Activated T-helper 2 cell treated with anti-CD3 and anti-CD28 coated beads, Interferon-gamma antibody, Interleukin-2, Interleukin-4, amounts not matched to agents 10 μg/mL and 5 μg/mL and 100 μg/mL, durations not matched to agents 14 hours and 24 hours and 36 hours (primary cell): ENCODE measurements around the gene RHBDD1. TPM values are rescaled to one million over a fixed set of nuclear protein-coding genes. Genes with fewer than 3 reads are reported as not detected.

Experiments used
- DNase-seq: peaks from one replicate; pipeline ENCODE4 v3.0.0; 2021; ENCODE audit warnings: low spot score
- H3K27ac Mint-ChIP-seq: one replicate; pipeline ENCODE4 v1.8.0; 2021; ENCODE audit warnings: mixed read lengths
- H3K27me3 Mint-ChIP-seq: one replicate; pipeline ENCODE4 v1.8.0; 2021; ENCODE audit warnings: low read depth, mixed read lengths
- H3K36me3 Mint-ChIP-seq: one replicate; pipeline ENCODE4 v1.8.0; 2021; ENCODE audit warnings: low read depth, mixed read lengths
- H3K4me1 Mint-ChIP-seq: one replicate; pipeline ENCODE4 v1.8.0; 2021; ENCODE audit warnings: low read depth, mixed read lengths
- H3K4me3 Mint-ChIP-seq: one replicate; pipeline ENCODE4 v1.8.0; 2021; ENCODE audit warnings: low read depth, mild to moderate bottlenecking, moderate library complexity, mixed read lengths
- H3K9me3 Mint-ChIP-seq: one replicate; pipeline ENCODE4 v1.8.0; 2021; ENCODE audit warnings: mixed read lengths
- intact Hi-C: fragments of 100-400 bp; cut with micrococcal nuclease; formaldehyde crosslinking; loops from one replicate; pipeline ENCODE4 v1.15.1; 2023
- total RNA-seq: library from RNA; stranded (reverse); gene quantifications from 2 replicates; pipeline ENCODE4 v1.2.3, GENCODE V29; 2022

RHBDD1 gene
- total RNA-seq, 1 donor from 2014 or later, result 40.9 TPM

DNA sequence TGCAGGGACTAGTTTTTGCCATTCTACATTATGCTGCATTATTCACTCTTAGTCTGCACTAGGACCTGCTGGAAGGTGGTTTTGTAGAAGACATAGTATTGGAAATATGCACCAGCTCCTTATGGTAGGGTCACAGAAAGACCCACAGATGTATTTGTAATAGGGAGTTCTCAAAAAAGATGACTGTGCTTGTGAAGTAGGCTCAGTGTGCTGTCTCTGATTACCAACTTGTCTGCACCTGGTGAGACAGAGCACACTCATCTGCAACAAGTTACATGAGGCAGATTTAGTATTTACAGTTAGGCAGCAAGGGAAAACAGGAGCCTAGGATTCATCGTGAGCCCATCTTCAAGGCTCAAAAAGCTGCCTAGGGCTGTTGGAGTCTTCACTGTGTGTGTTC is 29.4 kb downstream of the RHBDD1 start:
- peaks cover 36% of the 10 kb centered on the region for H3K36me3 Mint-ChIP-seq
- H3K4me1 Mint-ChIP-seq, result peaks cover 13% of the 10 kb centered on the region
- no peaks in the 10 kb centered on the region for H3K9me3 Mint-ChIP-seq
- H3K27ac Mint-ChIP-seq, result no peak overlapping the region
- DNase-seq, result no peak
- intact Hi-C loops, result no loop called here
- H3K4me3 Mint-ChIP-seq, result no peak overlapping the region
- H3K27me3 Mint-ChIP-seq, result no peaks in the 10 kb centered on the region

DNA sequence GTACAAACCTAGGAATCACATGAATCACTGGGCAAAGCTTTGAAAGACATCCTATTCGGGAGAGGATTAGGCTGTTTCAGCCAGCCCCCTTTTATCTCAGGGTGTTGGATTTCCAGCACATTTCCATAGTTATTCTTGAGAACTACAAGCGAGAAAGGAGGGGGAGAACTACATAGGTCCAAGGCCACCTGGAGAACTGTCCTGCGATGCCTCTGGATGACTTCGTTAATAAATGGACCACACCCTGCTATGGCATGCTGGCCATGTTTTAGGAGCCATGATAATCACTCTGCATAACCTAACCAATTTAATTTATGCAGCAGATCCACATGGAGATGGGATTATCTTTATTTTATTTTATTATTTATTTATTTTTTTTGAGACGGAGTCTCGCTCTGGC is 29.9 kb downstream of the RHBDD1 start:
- H3K4me3 Mint-ChIP-seq, result no peak overlapping the region
- no peak for DNase-seq
- intact Hi-C loops, result no loop called here
- H3K4me1 Mint-ChIP-seq, result peaks cover 13% of the 10 kb centered on the region
- H3K9me3 Mint-ChIP-seq, result no peaks in the 10 kb centered on the region
- H3K36me3 Mint-ChIP-seq, result peaks cover 39% of the 10 kb centered on the region
- H3K27me3 Mint-ChIP-seq, result no peaks in the 10 kb centered on the region
- no peak overlapping the region for H3K27ac Mint-ChIP-seq

DNA sequence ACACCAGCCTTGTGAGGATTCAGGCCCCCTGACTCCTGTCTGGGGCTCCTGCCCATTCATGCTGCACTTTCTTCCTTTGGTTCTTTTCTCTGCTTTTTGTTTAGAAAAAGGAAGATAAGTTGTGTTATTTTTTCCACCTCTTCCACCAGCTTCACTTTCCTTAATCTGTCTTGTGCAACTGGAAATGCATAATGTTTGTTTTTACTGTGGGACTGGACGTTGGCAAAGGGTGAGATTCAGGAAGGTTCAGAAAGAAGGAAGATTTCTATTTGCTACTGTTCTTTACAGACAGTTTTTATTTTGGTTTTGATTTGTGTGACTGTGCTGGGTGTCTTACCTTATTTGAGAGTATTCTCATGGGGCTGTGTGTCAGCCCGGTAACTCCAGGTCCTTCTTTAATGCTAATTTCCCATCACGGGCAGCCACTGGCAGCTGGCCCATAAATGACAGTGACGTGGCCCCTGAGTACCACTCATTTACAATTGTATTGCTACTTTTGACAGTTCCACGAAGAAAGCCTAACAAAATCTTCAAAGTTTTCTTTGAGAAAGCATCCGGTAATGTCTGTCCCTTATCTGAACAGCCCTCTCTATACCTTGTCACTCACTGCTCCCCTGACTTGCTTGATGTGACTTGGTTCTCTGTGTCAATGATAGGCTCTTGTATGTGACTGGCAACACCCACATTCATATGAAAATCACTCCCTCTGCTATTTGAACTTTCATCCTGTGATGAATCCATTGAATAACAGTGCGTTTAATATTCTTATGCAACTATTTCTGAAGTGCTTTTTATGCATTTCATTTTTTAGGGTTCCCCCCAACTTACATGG is 32.7 kb downstream of the RHBDD1 start:
- no peak for DNase-seq
- Mint-ChIP-seq H3K4me3 (no peak overlapping the region), H3K27ac (no peak overlapping the region), H3K36me3 (peaks cover 50% of the 10 kb centered on the region), H3K9me3 (peaks cover 3% of the 10 kb centered on the region), H3K27me3 (no peaks in the 10 kb centered on the region), H3K4me1 (peaks cover 13% of the 10 kb centered on the region)
- intact Hi-C loops, result no loop called here

DNA sequence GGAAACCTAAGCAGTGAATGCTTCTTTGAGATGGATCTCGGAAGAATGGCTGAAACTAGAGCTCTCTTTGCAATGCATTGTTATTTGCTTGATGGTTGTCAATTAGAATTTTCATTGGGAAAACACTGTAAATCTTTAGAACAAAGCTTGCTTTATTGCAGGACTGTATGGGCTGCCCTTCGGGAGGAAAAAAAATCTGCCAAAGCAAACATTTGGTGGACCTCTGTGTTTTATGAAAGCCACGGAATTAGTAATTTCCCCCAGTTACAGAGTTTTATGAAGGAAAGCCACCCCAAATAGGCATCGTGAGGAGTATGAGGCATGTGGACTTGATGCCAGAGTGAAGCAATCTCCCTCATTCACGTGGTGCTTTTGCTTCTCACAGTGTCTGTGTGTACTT is 33.5 kb downstream of the RHBDD1 start:
- H3K36me3 Mint-ChIP-seq, result peaks cover 50% of the 10 kb centered on the region
- no peak overlapping the region for H3K4me3 Mint-ChIP-seq
- intact Hi-C loops, result no loop called here
- no peak overlapping the region for H3K27ac Mint-ChIP-seq
- peaks cover 20% of the 10 kb centered on the region for H3K4me1 Mint-ChIP-seq
- peaks cover 3% of the 10 kb centered on the region for H3K9me3 Mint-ChIP-seq
- no peaks in the 10 kb centered on the region for H3K27me3 Mint-ChIP-seq
- no peak for DNase-seq

DNA sequence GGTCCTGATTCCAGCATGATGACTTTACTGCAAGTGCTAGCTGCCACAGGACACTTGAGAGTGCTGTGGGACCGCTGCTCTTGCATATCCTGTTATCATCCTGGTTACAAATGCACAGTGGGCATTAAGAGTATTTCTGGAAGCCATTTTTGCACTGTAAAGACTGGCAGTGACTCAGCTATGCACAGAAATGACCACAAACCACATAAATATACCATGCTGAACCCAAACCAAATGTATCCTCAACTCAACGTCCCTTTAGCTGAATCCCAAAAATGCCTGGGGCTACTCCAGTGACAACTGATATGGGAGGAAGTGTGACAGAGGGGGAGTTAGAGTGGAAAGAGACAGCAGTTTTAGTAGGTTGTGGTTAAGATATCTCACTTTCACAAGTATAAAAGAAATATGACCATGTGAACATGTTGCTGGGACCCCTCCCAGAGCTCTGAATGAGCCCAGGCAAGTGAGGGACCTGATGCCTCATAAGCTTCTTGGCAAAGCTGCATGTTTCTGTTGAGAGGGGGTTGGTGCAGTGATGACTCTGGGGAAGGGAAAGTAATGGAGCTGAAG is 37.3 kb downstream of the RHBDD1 start:
- H3K27me3 Mint-ChIP-seq, result no peaks in the 10 kb centered on the region
- peaks cover 22% of the 10 kb centered on the region for H3K4me1 Mint-ChIP-seq
- intact Hi-C loops, result loop anchor here (2.0 kb wide), 2 partner anchors 30 to 38 kb away; no protein-coding TSS in a partner anchor
- peak overlapping the region; percentile 68 for H3K27ac Mint-ChIP-seq
- H3K4me3 Mint-ChIP-seq, result no peak overlapping the region
- DNase-seq, result no peak
- H3K36me3 Mint-ChIP-seq, result peaks cover 47% of the 10 kb centered on the region
- peaks cover 3% of the 10 kb centered on the region for H3K9me3 Mint-ChIP-seq

DNA sequence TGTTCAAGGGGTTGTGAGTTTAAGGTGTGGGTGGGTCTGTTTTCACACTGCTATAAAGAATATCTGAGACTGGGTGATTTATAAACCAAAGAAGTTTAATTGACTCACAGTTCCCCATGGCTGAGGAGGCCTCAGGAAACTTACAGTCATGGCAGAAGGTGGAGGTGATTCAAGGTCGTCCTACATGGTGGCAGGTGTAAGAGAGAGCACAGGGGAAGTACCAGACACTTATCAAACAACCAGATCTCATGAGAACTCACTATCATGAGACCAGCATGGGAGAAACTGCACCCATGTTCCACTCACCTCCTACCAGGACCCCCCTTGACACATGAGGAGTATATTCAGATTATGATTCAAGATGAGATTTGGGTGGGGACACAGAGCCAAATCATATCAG is 38.0 kb downstream of the RHBDD1 start:
- peaks cover 48% of the 10 kb centered on the region for H3K36me3 Mint-ChIP-seq
- peaks cover 20% of the 10 kb centered on the region for H3K4me1 Mint-ChIP-seq

DNA sequence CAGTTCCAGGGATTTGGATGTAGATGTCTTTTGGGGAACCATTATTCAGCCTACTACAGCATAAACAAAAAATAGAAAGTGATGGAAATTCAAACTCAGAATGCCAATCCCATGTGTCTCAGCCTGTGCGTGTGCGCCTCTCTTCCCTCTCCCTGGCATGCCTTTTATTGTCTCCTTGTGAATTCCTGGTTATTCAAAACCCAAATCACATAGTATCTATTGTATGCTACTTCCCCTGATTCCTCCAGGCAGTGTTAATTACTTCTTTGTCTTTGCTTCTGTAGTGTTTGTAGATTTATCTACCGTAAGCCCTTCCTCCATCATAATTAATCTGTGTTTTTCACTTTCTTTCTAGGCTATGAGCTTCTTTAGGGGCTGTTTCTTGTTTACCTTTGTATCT is 38.9 kb downstream of the RHBDD1 start:
- intact Hi-C loops, result no loop called here
- peaks cover 20% of the 10 kb centered on the region for H3K4me1 Mint-ChIP-seq
- no peak for DNase-seq
- H3K27ac Mint-ChIP-seq, result no peak overlapping the region
- no peaks in the 10 kb centered on the region for H3K27me3 Mint-ChIP-seq
- H3K9me3 Mint-ChIP-seq, result peaks cover 3% of the 10 kb centered on the region
- H3K36me3 Mint-ChIP-seq, result peaks cover 44% of the 10 kb centered on the region
- H3K4me3 Mint-ChIP-seq, result no peak overlapping the region

More for the DNA sequence above, 38.0 kb downstream of the RHBDD1 start:
- Mint-ChIP-seq H3K27ac (peak overlapping the region; percentile 68), H3K27me3 (no peaks in the 10 kb centered on the region), H3K4me3 (no peak overlapping the region), H3K9me3 (peaks cover 3% of the 10 kb centered on the region)
- no peak for DNase-seq
- intact Hi-C loops, result loop anchor here (2.0 kb wide), 2 partner anchors 29 to 39 kb away; no protein-coding TSS in a partner anchor

DNA sequence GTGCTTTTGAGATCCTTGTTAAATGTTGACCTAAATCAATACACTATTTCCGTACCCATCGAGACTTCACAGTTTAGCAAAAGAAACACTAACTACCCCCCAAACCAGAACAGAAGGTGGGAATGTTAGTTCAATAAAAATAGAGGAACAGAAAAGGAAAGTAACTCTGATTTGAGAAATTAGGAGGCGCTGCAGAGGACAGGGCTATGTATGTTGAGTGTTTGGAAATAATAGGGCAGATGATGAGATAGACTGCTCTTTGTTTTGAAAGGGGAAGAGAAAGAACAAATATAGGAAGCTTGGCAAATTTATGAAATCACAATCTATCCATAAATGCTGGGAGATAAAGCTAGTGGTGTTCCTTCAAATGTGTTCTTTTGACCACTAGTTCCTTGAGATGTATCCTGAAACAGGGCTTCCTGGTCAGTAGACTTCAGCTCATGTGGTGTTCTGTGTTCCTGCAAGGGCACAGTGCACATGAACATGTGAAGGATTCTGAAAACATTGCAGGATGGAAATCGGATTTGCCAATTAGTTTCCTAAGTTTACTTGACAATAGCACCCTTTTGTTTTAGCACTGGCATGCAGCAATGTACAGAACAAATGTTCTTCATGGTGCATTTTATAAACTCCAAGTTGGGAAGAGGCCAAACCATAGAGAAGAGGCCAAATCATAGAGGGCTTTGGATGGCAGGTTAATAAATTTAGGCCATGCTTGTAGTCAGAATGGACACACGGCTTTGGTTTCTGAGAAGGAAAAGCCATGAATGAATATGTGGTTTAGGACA is 39.8 kb downstream of the RHBDD1 start:
- intact Hi-C loops, result no loop called here
- no peak overlapping the region for H3K27ac Mint-ChIP-seq
- no peaks in the 10 kb centered on the region for H3K27me3 Mint-ChIP-seq
- H3K36me3 Mint-ChIP-seq, result peaks cover 41% of the 10 kb centered on the region
- H3K9me3 Mint-ChIP-seq, result peaks cover 3% of the 10 kb centered on the region
- peaks cover 20% of the 10 kb centered on the region for H3K4me1 Mint-ChIP-seq
- no peak overlapping the region for H3K4me3 Mint-ChIP-seq
- DNase-seq, result no peak

DNA sequence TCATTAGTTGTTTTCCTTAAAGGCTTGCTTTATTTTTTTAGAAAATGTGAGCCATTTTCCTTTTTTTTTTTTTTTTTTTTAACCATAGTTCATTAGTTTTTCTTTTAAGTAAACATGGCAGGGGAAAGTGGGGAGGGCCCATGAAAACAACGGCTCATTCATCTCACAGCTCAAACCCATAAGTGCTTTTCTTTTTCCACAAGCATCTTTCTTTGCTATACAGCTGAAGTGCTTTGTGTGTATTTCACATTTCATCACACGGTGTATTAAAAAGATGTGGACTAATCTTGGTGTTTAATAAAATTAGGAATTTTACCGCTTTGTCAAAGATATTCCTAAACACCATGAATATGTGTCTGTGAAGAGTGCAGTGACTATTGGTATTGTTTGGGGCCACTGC is 41.6 kb downstream of the RHBDD1 start:
- intact Hi-C loops, result no loop called here
- H3K27ac Mint-ChIP-seq, result no peak overlapping the region
- DNase-seq, result no peak
- H3K27me3 Mint-ChIP-seq, result no peaks in the 10 kb centered on the region
- no peak overlapping the region for H3K4me3 Mint-ChIP-seq
- H3K36me3 Mint-ChIP-seq, result peaks cover 37% of the 10 kb centered on the region
- H3K4me1 Mint-ChIP-seq, result peaks cover 19% of the 10 kb centered on the region
- H3K9me3 Mint-ChIP-seq, result peaks cover 3% of the 10 kb centered on the region

DNA sequence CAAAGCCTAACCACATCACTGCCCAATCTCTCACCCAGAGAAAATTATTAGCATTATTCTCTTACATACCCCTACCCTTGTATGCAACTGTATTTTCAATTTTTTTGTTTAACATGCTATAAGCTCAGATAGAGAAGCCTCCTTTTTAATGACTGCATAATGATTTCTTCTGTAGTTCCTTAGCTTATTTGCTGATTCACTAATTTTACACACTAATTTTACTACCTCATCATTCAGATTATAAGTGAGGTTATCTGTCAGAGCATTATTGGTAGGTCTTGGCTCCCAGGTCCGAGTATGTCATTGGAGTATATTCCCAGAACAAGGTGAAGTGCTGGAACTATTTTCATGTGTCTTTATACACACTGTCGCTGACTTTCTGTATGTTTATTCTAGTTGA is 45.4 kb downstream of the RHBDD1 start:
- Mint-ChIP-seq H3K27me3 (no peaks in the 10 kb centered on the region), H3K4me3 (no peak overlapping the region), H3K27ac (no peak overlapping the region), H3K9me3 (no peaks in the 10 kb centered on the region), H3K36me3 (peaks cover 17% of the 10 kb centered on the region), H3K4me1 (peaks cover 1% of the 10 kb centered on the region)
- intact Hi-C loops, result no loop called here
- DNase-seq, result no peak

DNA sequence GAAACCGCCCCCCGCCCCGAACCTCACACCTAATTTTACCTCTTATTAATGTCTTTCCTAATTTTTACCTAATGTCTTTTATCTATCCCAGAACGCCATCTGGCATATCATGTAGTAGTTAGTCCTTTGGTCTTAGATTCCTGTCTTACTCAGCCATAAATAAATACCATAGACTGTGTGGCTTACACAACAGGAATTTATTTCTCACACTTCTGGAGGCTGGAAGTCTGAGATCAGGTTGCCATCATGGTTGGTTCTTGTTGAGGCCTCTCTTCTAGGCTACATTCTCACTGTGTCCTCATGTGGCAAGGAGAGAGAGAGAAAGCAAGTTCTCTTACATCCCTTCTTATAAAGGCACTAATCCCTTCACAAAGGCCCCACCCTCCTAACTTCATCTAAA is 46.8 kb downstream of the RHBDD1 start:
- H3K27ac Mint-ChIP-seq, result no peak overlapping the region
- H3K36me3 Mint-ChIP-seq, result peaks cover 17% of the 10 kb centered on the region
- intact Hi-C loops, result no loop called here
- H3K27me3 Mint-ChIP-seq, result no peaks in the 10 kb centered on the region
- DNase-seq, result no peak
- H3K4me3 Mint-ChIP-seq, result no peak overlapping the region
- no peaks in the 10 kb centered on the region for H3K9me3 Mint-ChIP-seq
- peaks cover 1% of the 10 kb centered on the region for H3K4me1 Mint-ChIP-seq

DNA sequence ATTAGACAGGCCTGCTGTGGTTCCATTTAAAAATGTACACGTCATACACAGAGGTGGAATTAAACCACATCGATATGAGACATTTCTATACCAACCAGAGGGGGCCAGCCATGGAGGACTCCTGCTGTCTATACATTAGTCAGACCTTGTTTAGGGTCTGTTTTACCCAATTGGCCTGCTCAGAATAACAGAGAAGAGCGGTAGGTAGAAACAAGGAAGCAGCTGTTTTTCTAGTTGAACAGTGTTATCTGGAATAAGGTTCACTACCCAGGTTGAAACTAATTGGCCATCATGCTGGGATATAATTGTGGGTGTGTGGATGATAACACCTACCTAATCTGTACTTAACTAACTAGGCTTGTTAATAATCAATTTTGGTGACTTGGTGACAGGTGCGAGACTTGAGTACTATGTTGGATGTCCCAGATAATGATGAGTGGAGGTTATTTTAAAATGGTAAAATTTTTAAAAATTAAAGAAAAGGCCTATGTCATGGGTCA is 47.5 kb downstream of the RHBDD1 start:
- H3K27me3 Mint-ChIP-seq, result no peaks in the 10 kb centered on the region
- no peak overlapping the region for H3K27ac Mint-ChIP-seq
- H3K4me1 Mint-ChIP-seq, result peaks cover 1% of the 10 kb centered on the region
- H3K36me3 Mint-ChIP-seq, result peaks cover 15% of the 10 kb centered on the region
- H3K4me3 Mint-ChIP-seq, result no peak overlapping the region
- no peaks in the 10 kb centered on the region for H3K9me3 Mint-ChIP-seq
- intact Hi-C loops, result no loop called here
- no peak for DNase-seq

DNA sequence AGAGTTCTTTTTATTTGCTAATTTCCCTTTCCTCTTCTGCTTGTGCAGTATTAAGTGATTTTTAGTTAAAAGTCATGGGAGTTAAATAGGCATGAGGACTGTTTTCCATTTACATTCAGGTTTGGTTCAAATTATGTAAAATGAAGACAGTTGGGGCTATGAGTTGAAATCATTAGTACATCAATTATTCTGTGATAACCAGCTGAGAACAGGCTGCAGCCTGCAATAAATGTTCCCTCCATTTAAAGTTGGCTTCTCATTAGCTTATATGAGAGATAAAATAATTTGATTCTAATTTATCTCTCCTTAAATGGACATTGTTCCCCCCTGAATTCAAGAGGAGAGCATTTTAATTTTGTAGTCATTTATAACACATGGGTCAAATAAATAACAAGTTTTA is 48.3 kb downstream of the RHBDD1 start:
- H3K4me1 Mint-ChIP-seq, result peaks cover 1% of the 10 kb centered on the region
- H3K27ac Mint-ChIP-seq, result no peak overlapping the region
- no peak overlapping the region for H3K4me3 Mint-ChIP-seq
- no peaks in the 10 kb centered on the region for H3K9me3 Mint-ChIP-seq
- H3K36me3 Mint-ChIP-seq, result peaks cover 10% of the 10 kb centered on the region
- no peaks in the 10 kb centered on the region for H3K27me3 Mint-ChIP-seq
- intact Hi-C loops, result no loop called here
- DNase-seq, result no peak
